H9 (cell line): ENCODE results near the gene MOB3B. TPM values are rescaled to one million over a fixed set of nuclear protein-coding genes. Genes with fewer than 3 reads are reported as not detected.

Experiments used
- DNase-seq: peaks from one replicate; pipeline ENCODE4 v3.0.0-alpha.2; 2017
- H2AFZ ChIP-seq: one replicate; pipeline ENCODE4 v1.6.1; 2013; ENCODE audit warnings: mild to moderate bottlenecking, low read length, control low read depth, moderate library complexity
- H2AK5ac ChIP-seq: 2 replicates; pipeline ENCODE4 v1.6.1; 2013; ENCODE audit warnings: low read length, control low read depth, mixed read lengths; ENCODE audit not compliant: insufficient read length
- H2BK120ac ChIP-seq: one replicate; pipeline ENCODE4 v1.6.1; 2013; ENCODE audit warnings: low read depth, mild to moderate bottlenecking, low read length, control low read depth, inconsistent platforms; ENCODE audit not compliant: poor library complexity, severe bottlenecking
- H2BK12ac ChIP-seq: 2 replicates; pipeline ENCODE4 v1.6.1; 2013; ENCODE audit warnings: low read length, control low read depth, mixed read lengths, low read depth; ENCODE audit not compliant: insufficient read length
- H2BK15ac ChIP-seq: 2 replicates; pipeline ENCODE4 v1.6.1; 2013; ENCODE audit warnings: low read depth, low read length, control low read depth
- H2BK20ac ChIP-seq: one replicate; pipeline ENCODE4 v1.6.1; 2013; ENCODE audit warnings: low read depth, mild to moderate bottlenecking, low read length, control low read depth, inconsistent platforms; ENCODE audit not compliant: poor library complexity, severe bottlenecking
- H2BK5ac ChIP-seq: 2 replicates; pipeline ENCODE4 v1.6.1; 2013; ENCODE audit warnings: low read length, control low read depth, mixed read lengths; ENCODE audit not compliant: insufficient read length
- H3K14ac ChIP-seq: 2 replicates; pipeline ENCODE4 v1.6.1; 2013; ENCODE audit warnings: low read length, control low read depth; ENCODE audit not compliant: insufficient read depth
- H3K18ac ChIP-seq: 2 replicates; pipeline ENCODE4 v1.6.1; 2013; ENCODE audit warnings: low read depth, mild to moderate bottlenecking, mixed read lengths, low read length, control low read depth; ENCODE audit not compliant: insufficient read length
- H3K23ac ChIP-seq: 2 replicates; pipeline ENCODE4 v1.6.1; 2013; ENCODE audit warnings: low read length, control low read depth, mixed read lengths, low read depth; ENCODE audit not compliant: insufficient read length
- H3K23me2 ChIP-seq: 2 replicates; pipeline ENCODE4 v1.6.1; 2013; ENCODE audit warnings: low read depth, mild to moderate bottlenecking, mixed read lengths, low read length, control low read depth; ENCODE audit not compliant: insufficient read length, poor library complexity, severe bottlenecking
- H3K27ac ChIP-seq: 2 replicates; pipeline ENCODE4 v1.5.1; 2013; ENCODE audit warnings: low read length, control low read depth, mixed read lengths, low read depth; ENCODE audit not compliant: insufficient read length
- H3K27me3 ChIP-seq: 2 replicates; pipeline ENCODE4 v1.6.1; 2013; ENCODE audit warnings: low read length, control low read depth, inconsistent platforms; ENCODE audit not compliant: insufficient read depth
- H3K4ac ChIP-seq: 2 replicates; pipeline ENCODE4 v1.6.1; 2013; ENCODE audit warnings: low read depth, mild to moderate bottlenecking, control low read depth, inconsistent platforms, low read length, moderate library complexity
- H3K4me1 ChIP-seq: 2 replicates; pipeline ENCODE4 v1.6.1; 2013; ENCODE audit warnings: low read length, control low read depth, inconsistent platforms; ENCODE audit not compliant: insufficient read depth
- H3K4me2 ChIP-seq: 2 replicates; pipeline ENCODE4 v1.6.1; 2013; ENCODE audit warnings: low read length, control low read depth, mixed read lengths; ENCODE audit not compliant: insufficient read length, insufficient read depth
- H3K56ac ChIP-seq: 2 replicates; pipeline ENCODE4 v1.6.1; 2013; ENCODE audit warnings: low read depth, mild to moderate bottlenecking, mixed read lengths, low read length, control low read depth; ENCODE audit not compliant: insufficient read length
- H3K79me1 ChIP-seq: 2 replicates; pipeline ENCODE4 v1.6.1; 2013; ENCODE audit warnings: low read depth, mild to moderate bottlenecking, moderate library complexity, low read length, control low read depth, inconsistent platforms; ENCODE audit not compliant: insufficient read depth, poor library complexity, severe bottlenecking
- H3K79me2 ChIP-seq: 2 replicates; pipeline ENCODE4 v1.6.1; 2013; ENCODE audit warnings: low read length, control low read depth, inconsistent platforms; ENCODE audit not compliant: insufficient read depth
- H3K9ac ChIP-seq: 2 replicates; pipeline ENCODE4 v1.6.1; 2013; ENCODE audit warnings: low read length, control low read depth, mixed read lengths; ENCODE audit not compliant: insufficient read length; ENCODE audit errors: extremely low read depth
- H3K9me3 ChIP-seq: one replicate; pipeline ENCODE4 v1.6.1; 2013; ENCODE audit warnings: low read depth, low read length, inconsistent platforms; ENCODE audit not compliant: control insufficient read depth
- H3T11ph ChIP-seq: one replicate; pipeline ENCODE4 v1.6.1; 2013; ENCODE audit warnings: mild to moderate bottlenecking, low read length, control low read depth, inconsistent platforms
- H4K20me1 ChIP-seq: one replicate; pipeline ENCODE4 v1.6.1; 2013; ENCODE audit not compliant: control insufficient read depth, insufficient read length, insufficient read depth
- H4K5ac ChIP-seq: 2 replicates; pipeline ENCODE4 v1.6.1; 2013; ENCODE audit warnings: low read depth, mild to moderate bottlenecking, mixed read lengths, low read length, control low read depth; ENCODE audit not compliant: insufficient read length
- H4K8ac ChIP-seq: replicated peaks from 2 replicates; pipeline ENCODE4 v1.6.1; 2013; ENCODE audit warnings: low read length, control low read depth, mixed read lengths, low read depth; ENCODE audit not compliant: insufficient read length
- H4K91ac ChIP-seq: 2 replicates; pipeline ENCODE4 v1.6.1; 2013; ENCODE audit warnings: low read depth, mild to moderate bottlenecking, moderate library complexity, mixed read lengths, low read length, control low read depth; ENCODE audit not compliant: insufficient read length
- H3K27ac Mint-ChIP-seq, 3 experiments: 2 replicates in 2 of 3; 3 replicates in 1 of 3; pipeline ENCODE4 v1.8.0; 2020 to 2021; ENCODE audit warnings: mixed read lengths in 3 of 3, mild to moderate bottlenecking in 1 of 3, moderate library complexity in 1 of 3
- H3K27me3 Mint-ChIP-seq: 2 replicates; pipeline ENCODE4 v1.8.0; 2021; ENCODE audit warnings: low read depth, mild to moderate bottlenecking, moderate library complexity, mixed read lengths
- H3K36me3 Mint-ChIP-seq, 3 experiments: 2 replicates in 2 of 3; 3 replicates in 1 of 3; pipeline ENCODE4 v1.8.0; 2020 to 2021; ENCODE audit warnings: low read depth in 3 of 3, mixed read lengths in 3 of 3; ENCODE audit not compliant: insufficient read depth in 1 of 3
- H3K4me1 Mint-ChIP-seq, 2 experiments: 2 replicates each; pipeline ENCODE4 v1.8.0; 2020; ENCODE audit warnings: mixed read lengths in 2 of 2
- H3K4me3 Mint-ChIP-seq, 2 experiments: 2 replicates in 1 of 2; 3 replicates in 1 of 2; pipeline ENCODE4 v1.8.0; 2020 to 2021; ENCODE audit warnings: mild to moderate bottlenecking in 2 of 2, mixed read lengths in 2 of 2, moderate library complexity in 1 of 2
- H3K9me3 Mint-ChIP-seq, 2 experiments: 2 replicates in 1 of 2; 3 replicates in 1 of 2; pipeline ENCODE4 v1.8.0; 2020; ENCODE audit warnings: mild to moderate bottlenecking in 2 of 2, mixed read lengths in 2 of 2, moderate library complexity in 1 of 2
- WGBS: extraction: QIAGEN DNeasy Blood & Tissue Kit; methylation state at CpG from one replicate; pipeline ENCODE4 v1.1.7; 2013; ENCODE audit warnings: missing lambda C conversion rate, low lambda C conversion rate, mixed read lengths; ENCODE audit not compliant: insufficient read length; ENCODE audit errors: extremely low coverage; 5-methylcytosine and 5-hydroxymethylcytosine counted together
- total RNA-seq: library from RNA; stranded (reverse); gene quantifications from 2 replicates; pipeline ENCODE4 v1.2.1, GENCODE V29; 2021
- TF ChIP-seq, protein P1 (sequence below): fragments of 200-600 bp; sonication (generic); conservative IDR thresholded peaks from 3 replicates; pipeline ENCODE4 v1.8.0; 2021; ENCODE audit warnings: antibody characterized with exemption, mild to moderate bottlenecking

Gene MOB3B
- total RNA-seq, 1 experiment from 2014 or later, result 9.8 TPM

DNA sequence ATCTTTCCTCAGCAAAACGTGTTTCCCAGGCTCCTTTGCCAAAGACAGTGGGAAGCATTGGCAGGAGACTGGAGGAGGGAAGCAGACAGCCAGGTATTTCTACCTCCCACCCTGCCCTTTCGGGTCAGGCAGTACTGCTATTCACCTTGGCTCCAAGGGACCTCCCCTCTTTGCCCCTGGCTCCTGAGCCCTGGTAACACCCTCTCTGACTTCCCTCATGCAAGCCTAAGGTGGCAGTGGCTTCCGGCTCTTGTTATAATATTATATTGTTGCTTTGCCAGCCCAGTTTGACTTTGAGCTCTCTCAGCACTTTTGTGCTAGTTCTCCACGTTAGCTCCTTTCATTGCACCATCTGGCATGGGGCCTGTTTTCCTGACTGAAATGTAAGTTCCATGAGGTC lies 87.2 kb downstream of the MOB3B start:
- H3K79me1 ChIP-seq, result no peaks in the 10 kb centered on the region
- no peaks in the 10 kb centered on the region for H3K23me2 ChIP-seq
- no peaks in the 10 kb centered on the region for H3K27me3 Mint-ChIP-seq
- H4K8ac ChIP-seq, result no peak overlapping the region
- H4K20me1 ChIP-seq, result no peaks in the 10 kb centered on the region
- no peaks in the 10 kb centered on the region for H3K9me3 Mint-ChIP-seq
- H3T11ph ChIP-seq, result no peak overlapping the region
- WGBS, result no CpG with 5 or more reads among the region's 4 CpGs
- H3K23ac ChIP-seq, result no peak overlapping the region
- no peaks in the 10 kb centered on the region for H3K79me2 ChIP-seq
- no peak overlapping the region for H3K4me2 ChIP-seq
- H2AFZ ChIP-seq, result no peak overlapping the region
- H3K4me1 ChIP-seq, result no peaks in the 10 kb centered on the region; the same call in 1 of the 2 replicates
- no peak overlapping the region for H2BK12ac ChIP-seq
- no peaks in the 10 kb centered on the region for H3K27me3 ChIP-seq
- H3K4me1 Mint-ChIP-seq, result peaks cover 27 to 29% of the 10 kb centered on the region in 2 experiments
- no peak overlapping the region for H2AK5ac ChIP-seq
- no peak overlapping the region for H3K14ac ChIP-seq
- no peak overlapping the region for H3K4me3 Mint-ChIP-seq
- no peak overlapping the region for H2BK20ac ChIP-seq
- H3K9ac ChIP-seq, result no peak overlapping the region
- no peak overlapping the region for H3K27ac ChIP-seq
- TF ChIP-seq, protein P1, sequence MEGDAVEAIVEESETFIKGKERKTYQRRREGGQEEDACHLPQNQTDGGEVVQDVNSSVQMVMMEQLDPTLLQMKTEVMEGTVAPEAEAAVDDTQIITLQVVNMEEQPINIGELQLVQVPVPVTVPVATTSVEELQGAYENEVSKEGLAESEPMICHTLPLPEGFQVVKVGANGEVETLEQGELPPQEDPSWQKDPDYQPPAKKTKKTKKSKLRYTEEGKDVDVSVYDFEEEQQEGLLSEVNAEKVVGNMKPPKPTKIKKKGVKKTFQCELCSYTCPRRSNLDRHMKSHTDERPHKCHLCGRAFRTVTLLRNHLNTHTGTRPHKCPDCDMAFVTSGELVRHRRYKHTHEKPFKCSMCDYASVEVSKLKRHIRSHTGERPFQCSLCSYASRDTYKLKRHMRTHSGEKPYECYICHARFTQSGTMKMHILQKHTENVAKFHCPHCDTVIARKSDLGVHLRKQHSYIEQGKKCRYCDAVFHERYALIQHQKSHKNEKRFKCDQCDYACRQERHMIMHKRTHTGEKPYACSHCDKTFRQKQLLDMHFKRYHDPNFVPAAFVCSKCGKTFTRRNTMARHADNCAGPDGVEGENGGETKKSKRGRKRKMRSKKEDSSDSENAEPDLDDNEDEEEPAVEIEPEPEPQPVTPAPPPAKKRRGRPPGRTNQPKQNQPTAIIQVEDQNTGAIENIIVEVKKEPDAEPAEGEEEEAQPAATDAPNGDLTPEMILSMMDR, result no peak
- H4K91ac ChIP-seq, result no peak overlapping the region
- no peak overlapping the region for H2BK5ac ChIP-seq
- H4K5ac ChIP-seq, result no peak overlapping the region
- H3K56ac ChIP-seq, result no peak overlapping the region
- no peaks in the 10 kb centered on the region for H3K9me3 ChIP-seq
- H3K4ac ChIP-seq, result no peak overlapping the region
- H2BK15ac ChIP-seq, result no peak overlapping the region
- DNase-seq, result no peak
- peaks cover 0 to 2% (median 0%) of the 10 kb centered on the region in 3 experiments; a peak in 1 of 7 replicates for H3K36me3 Mint-ChIP-seq
- H3K18ac ChIP-seq, result no peak overlapping the region
- no peak overlapping the region for H2BK120ac ChIP-seq
- peak overlapping the region in 1 of 3 experiments; percentile 28; a peak in 1 of 7 replicates for H3K27ac Mint-ChIP-seq
